Neural progenitor cell (in vitro differentiated cells): ENCODE measurements around the gene SCN8A. TPM values are rescaled to one million over a fixed set of nuclear protein-coding genes. Genes with fewer than 3 reads are reported as not detected.

Experiments
- DNase-seq: peaks from one replicate; pipeline ENCODE4 v3.0.0-alpha.2; 2016; ENCODE audit warnings: low spot score
- H2AFZ ChIP-seq: fragments of 200-600 bp; sonication (generic); replicated peaks from 2 replicates; pipeline ENCODE4 v1.6.1; 2016; ENCODE audit warnings: antibody characterized with exemption
- H3F3A ChIP-seq: fragments of 200-600 bp; sonication (generic); 2 replicates; pipeline ENCODE4 v1.6.1; 2016; ENCODE audit warnings: antibody characterized with exemption, low read depth
- H3K27ac ChIP-seq: fragments of 200-600 bp; sonication (generic); 2 replicates; pipeline ENCODE4 v1.5.1; 2016; ENCODE audit warnings: mild to moderate bottlenecking
- H3K27me3 ChIP-seq: fragments of 200-600 bp; sonication (generic); 2 replicates; pipeline ENCODE4 v1.6.1; 2016; ENCODE audit warnings: mild to moderate bottlenecking, moderate library complexity
- H3K36me3 ChIP-seq: fragments of 200-600 bp; sonication (generic); 2 replicates; pipeline ENCODE4 v1.5.1; 2016
- H3K4me1 ChIP-seq: fragments of 200-600 bp; sonication (generic); 2 replicates; pipeline ENCODE4 v1.6.1; 2016; ENCODE audit warnings: mixed run types
- H3K4me2 ChIP-seq: fragments of 200-600 bp; sonication (generic); 2 replicates; pipeline ENCODE4 v1.6.1; 2016
- H3K4me3 ChIP-seq: fragments of 200-600 bp; sonication (generic); 2 replicates; pipeline ENCODE4 v1.5.1; 2016
- H3K79me2 ChIP-seq: fragments of 200-600 bp; sonication (generic); 2 replicates; pipeline ENCODE4 v1.6.1; 2016; ENCODE audit warnings: low read depth
- H3K9ac ChIP-seq: fragments of 200-600 bp; sonication (generic); 2 replicates; pipeline ENCODE4 v1.6.1; 2016
- H3K9me3 ChIP-seq: fragments of 200-600 bp; sonication (generic); 2 replicates; pipeline ENCODE4 v1.5.1; 2016; ENCODE audit warnings: low read depth
- H4K20me1 ChIP-seq: fragments of 200-600 bp; sonication (generic); 2 replicates; pipeline ENCODE4 v1.6.1; 2016; ENCODE audit warnings: low read depth
- H3K27ac Mint-ChIP-seq: 3 replicates; pipeline ENCODE4 v1.8.0; 2021; ENCODE audit warnings: mixed read lengths
- H3K27me3 Mint-ChIP-seq: 2 replicates; pipeline ENCODE4 v1.8.0; 2022; ENCODE audit warnings: low read depth, mild to moderate bottlenecking, inconsistent platforms, moderate library complexity, mixed read lengths; ENCODE audit not compliant: insufficient read depth
- H3K36me3 Mint-ChIP-seq: 3 replicates; pipeline ENCODE4 v1.8.0; 2021; ENCODE audit warnings: mixed read lengths
- H3K4me1 Mint-ChIP-seq: 3 replicates; pipeline ENCODE4 v1.8.0; 2021; ENCODE audit warnings: mixed read lengths
- H3K4me3 Mint-ChIP-seq: 3 replicates; pipeline ENCODE4 v1.8.0; 2021; ENCODE audit warnings: mild to moderate bottlenecking, moderate library complexity, mixed read lengths
- H3K9me3 Mint-ChIP-seq: 3 replicates; pipeline ENCODE4 v1.8.0; 2020; ENCODE audit warnings: mixed read lengths
- EZH2 ChIP-seq: fragments of 200-600 bp; sonication (generic); IDR thresholded peaks from 2 replicates; pipeline ENCODE4 v1.6.1; 2017; ENCODE audit warnings: antibody characterized with exemption, mild to moderate bottlenecking, moderate library complexity
- EZH2phosphoT487 ChIP-seq: fragments of 200-600 bp; sonication (generic); IDR thresholded peaks from 2 replicates; pipeline ENCODE4 v1.6.1; 2017; ENCODE audit warnings: antibody characterized with exemption
- total RNA-seq: library from RNA; depleted of rRNA; stranded (reverse); fragments of >200 nt; gene quantifications from 2 replicates; pipeline ENCODE4 v1.2.3, GENCODE V29; 2015; ENCODE audit warnings: low replicate concordance
- TF ChIP-seq, protein P1 (sequence below): fragments of 200-600 bp; sonication (generic); IDR thresholded peaks from 2 replicates; pipeline ENCODE4 v1.5.1; 2017; ENCODE audit warnings: antibody characterized with exemption, mild to moderate bottlenecking

SCN8A gene
- total RNA-seq, 1 donor from 2014 or later, result 14.2 TPM

GRCh38 chr12:51625370-51625769 lies 34.3 kb downstream of the SCN8A start:
- Histone ChIP-seq H3K27ac (no peak overlapping the region), H4K20me1 (no peaks in the 10 kb centered on the region), H3K4me1 (peaks cover 14% of the 10 kb centered on the region), H3K36me3 (no peaks in the 10 kb centered on the region), H3K27me3 (no peaks in the 10 kb centered on the region), H3K4me3 (no peak overlapping the region), H3F3A (no peaks in the 10 kb centered on the region), H3K79me2 (peaks cover 42% of the 10 kb centered on the region), H3K9ac (no peak overlapping the region), H3K4me2 (no peak overlapping the region), H2AFZ (no peak overlapping the region), H3K9me3 (no peaks in the 10 kb centered on the region)
- Mint-ChIP-seq H3K4me3 (no peak overlapping the region), H3K4me1 (peaks cover 27% of the 10 kb centered on the region), H3K27ac (no peak overlapping the region), H3K27me3 (no peaks in the 10 kb centered on the region), H3K9me3 (peaks cover 5% of the 10 kb centered on the region), H3K36me3 (peaks cover 5% of the 10 kb centered on the region)
- TF ChIP-seq EZH2 (no peak), EZH2phosphoT487 (no peak)
- TF ChIP-seq, protein P1, sequence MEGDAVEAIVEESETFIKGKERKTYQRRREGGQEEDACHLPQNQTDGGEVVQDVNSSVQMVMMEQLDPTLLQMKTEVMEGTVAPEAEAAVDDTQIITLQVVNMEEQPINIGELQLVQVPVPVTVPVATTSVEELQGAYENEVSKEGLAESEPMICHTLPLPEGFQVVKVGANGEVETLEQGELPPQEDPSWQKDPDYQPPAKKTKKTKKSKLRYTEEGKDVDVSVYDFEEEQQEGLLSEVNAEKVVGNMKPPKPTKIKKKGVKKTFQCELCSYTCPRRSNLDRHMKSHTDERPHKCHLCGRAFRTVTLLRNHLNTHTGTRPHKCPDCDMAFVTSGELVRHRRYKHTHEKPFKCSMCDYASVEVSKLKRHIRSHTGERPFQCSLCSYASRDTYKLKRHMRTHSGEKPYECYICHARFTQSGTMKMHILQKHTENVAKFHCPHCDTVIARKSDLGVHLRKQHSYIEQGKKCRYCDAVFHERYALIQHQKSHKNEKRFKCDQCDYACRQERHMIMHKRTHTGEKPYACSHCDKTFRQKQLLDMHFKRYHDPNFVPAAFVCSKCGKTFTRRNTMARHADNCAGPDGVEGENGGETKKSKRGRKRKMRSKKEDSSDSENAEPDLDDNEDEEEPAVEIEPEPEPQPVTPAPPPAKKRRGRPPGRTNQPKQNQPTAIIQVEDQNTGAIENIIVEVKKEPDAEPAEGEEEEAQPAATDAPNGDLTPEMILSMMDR, result no peak
- no peak for DNase-seq

- peaks cover 42% of the 10 kb centered on the region for H3K79me2 ChIP-seq
- Mint-ChIP-seq H3K36me3 (peaks cover 5% of the 10 kb centered on the region), H3K27me3 (no peaks in the 10 kb centered on the region), H3K4me3 (no peak overlapping the region), H3K9me3 (peaks cover 5% of the 10 kb centered on the region), H3K4me1 (peaks cover 35% of the 10 kb centered on the region), H3K27ac (no peak overlapping the region)
- no peaks in the 10 kb centered on the region for H3K36me3 ChIP-seq
- no peak overlapping the region for H3K4me3 ChIP-seq
- no peaks in the 10 kb centered on the region for H3K9me3 ChIP-seq
- no peak overlapping the region for H2AFZ ChIP-seq
- no peak overlapping the region for H3K9ac ChIP-seq
- H3K27ac ChIP-seq, result no peak overlapping the region
- TF ChIP-seq, protein P1, result no peak
- TF ChIP-seq EZH2phosphoT487 (no peak), EZH2 (no peak)
- H4K20me1 ChIP-seq, result peaks cover 3% of the 10 kb centered on the region
- DNase-seq, result no peak
- peaks cover 18% of the 10 kb centered on the region for H3K4me1 ChIP-seq
- no peaks in the 10 kb centered on the region for H3F3A ChIP-seq
- H3K4me2 ChIP-seq, result no peak overlapping the region
- no peaks in the 10 kb centered on the region for H3K27me3 ChIP-seq
Observed at GRCh38 chr12:51626115-51626514, 35.1 kb downstream of the SCN8A start.

DNA sequence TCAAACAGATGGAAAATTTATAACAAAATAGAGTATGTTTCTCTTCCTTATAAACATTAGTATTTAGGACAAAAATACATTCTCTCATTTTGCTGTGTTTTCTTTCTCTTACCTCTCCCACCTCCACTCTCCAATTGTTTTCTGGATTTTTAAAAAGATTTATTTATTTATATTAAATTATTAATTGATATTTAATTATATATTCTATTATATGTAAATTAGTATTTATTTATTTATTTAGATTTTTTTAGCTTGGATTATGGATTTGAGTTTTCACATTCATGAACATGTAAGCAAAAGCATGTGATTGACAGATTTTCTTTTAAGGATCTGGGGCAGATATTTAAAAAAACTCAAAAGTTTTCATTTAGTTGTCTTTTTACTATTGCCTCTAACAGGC lies 35.6 kb downstream of the SCN8A start:
- DNase-seq, result no peak
- no peak overlapping the region for H3K27ac ChIP-seq
- H3K4me1 ChIP-seq, result peaks cover 23% of the 10 kb centered on the region
- H2AFZ ChIP-seq, result no peak overlapping the region
- H3K4me3 Mint-ChIP-seq, result no peak overlapping the region
- H3K9me3 Mint-ChIP-seq, result peaks cover 5% of the 10 kb centered on the region
- H3K36me3 ChIP-seq, result no peaks in the 10 kb centered on the region
- peaks cover 47% of the 10 kb centered on the region for H3K79me2 ChIP-seq
- H3K4me1 Mint-ChIP-seq, result peaks cover 37% of the 10 kb centered on the region
- H3K4me3 ChIP-seq, result no peak overlapping the region
- TF ChIP-seq EZH2 (no peak), EZH2phosphoT487 (no peak)
- H3K9me3 ChIP-seq, result no peaks in the 10 kb centered on the region
- H3K36me3 Mint-ChIP-seq, result peaks cover 5% of the 10 kb centered on the region
- no peak overlapping the region for H3K9ac ChIP-seq
- H3K27me3 ChIP-seq, result no peaks in the 10 kb centered on the region
- no peak overlapping the region for H3K27ac Mint-ChIP-seq
- H4K20me1 ChIP-seq, result peaks cover 8% of the 10 kb centered on the region
- no peak overlapping the region for H3K4me2 ChIP-seq
- H3F3A ChIP-seq, result no peaks in the 10 kb centered on the region
- no peaks in the 10 kb centered on the region for H3K27me3 Mint-ChIP-seq

DNA sequence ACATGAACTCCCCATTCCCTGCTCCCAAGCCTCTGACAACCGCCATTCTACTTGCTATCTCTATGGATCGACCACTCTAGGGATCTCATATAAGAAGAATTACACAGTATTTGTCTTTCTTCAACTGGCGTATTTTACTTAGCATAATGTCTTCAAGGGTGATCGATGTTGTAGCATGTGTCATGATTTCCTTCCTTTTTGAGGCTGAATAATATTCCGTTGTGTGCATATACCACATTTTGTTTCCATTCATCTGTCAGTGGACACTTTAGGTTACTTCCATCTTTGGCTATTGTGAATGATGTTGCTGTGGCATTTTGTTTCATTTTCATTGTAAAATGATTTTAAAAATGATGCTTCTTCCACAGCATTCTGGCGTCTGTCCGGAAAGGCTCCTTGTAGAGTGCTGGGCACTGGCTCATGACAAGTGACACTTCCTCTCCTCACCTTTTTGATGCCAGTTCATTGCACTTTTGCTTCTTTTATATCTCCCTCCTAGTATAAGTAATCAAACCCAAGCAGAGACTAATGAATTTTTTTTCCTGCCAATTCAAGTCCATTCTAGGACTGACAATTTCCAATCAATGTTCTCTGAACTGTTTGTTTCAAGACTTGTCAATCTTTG lies 39.3 kb downstream of the SCN8A start:
- Histone ChIP-seq H3K4me3 (no peak overlapping the region), H3K79me2 (peaks cover 55% of the 10 kb centered on the region), H4K20me1 (peaks cover 13% of the 10 kb centered on the region), H3K36me3 (no peaks in the 10 kb centered on the region), H2AFZ (no peak overlapping the region), H3K9me3 (no peaks in the 10 kb centered on the region), H3K4me1 (peaks cover 21% of the 10 kb centered on the region), H3K27ac (no peak overlapping the region), H3K9ac (no peak overlapping the region), H3K27me3 (no peaks in the 10 kb centered on the region), H3K4me2 (no peak overlapping the region), H3F3A (no peaks in the 10 kb centered on the region)
- Mint-ChIP-seq H3K27me3 (no peaks in the 10 kb centered on the region), H3K4me3 (peak overlapping the region; percentile 25), H3K36me3 (peaks cover 5% of the 10 kb centered on the region), H3K27ac (peak overlapping the region; percentile 55), H3K9me3 (peaks cover 14% of the 10 kb centered on the region), H3K4me1 (peaks cover 50% of the 10 kb centered on the region)
- no peak for TF ChIP-seq EZH2
- TF ChIP-seq, protein P1, result no peak
- TF ChIP-seq EZH2phosphoT487, result no peak
- no peak for DNase-seq
